Keratinocyte (primary cell): Measurements from ENCODE around the gene AHCYL2.

ENCODE experiments used
- EZH2 ChIP-seq: IDR thresholded peaks from one replicate; pipeline ENCODE4 v1.6.1; 2012; ENCODE audit warnings: inconsistent platforms, mild to moderate bottlenecking, low read length, moderate library complexity
- TF ChIP-seq, protein P1 (sequence below), 3 experiments: IDR thresholded peaks in 1 of 3; conservative IDR thresholded peaks in 1 of 3; optimal IDR thresholded peaks in 1 of 3; 2 replicates in 2 of 3; 3 replicates in 1 of 3; pipeline versions ENCODE3 to v1.5.1; 2011; ENCODE audit warnings: low read length in 3 of 3, mild to moderate bottlenecking in 3 of 3, moderate library complexity in 2 of 3, control low read depth in 1 of 3, inconsistent platforms in 1 of 3; ENCODE audit not compliant: insufficient read depth in 2 of 3; ENCODE audit errors: extremely low read depth in 1 of 3

DNA sequence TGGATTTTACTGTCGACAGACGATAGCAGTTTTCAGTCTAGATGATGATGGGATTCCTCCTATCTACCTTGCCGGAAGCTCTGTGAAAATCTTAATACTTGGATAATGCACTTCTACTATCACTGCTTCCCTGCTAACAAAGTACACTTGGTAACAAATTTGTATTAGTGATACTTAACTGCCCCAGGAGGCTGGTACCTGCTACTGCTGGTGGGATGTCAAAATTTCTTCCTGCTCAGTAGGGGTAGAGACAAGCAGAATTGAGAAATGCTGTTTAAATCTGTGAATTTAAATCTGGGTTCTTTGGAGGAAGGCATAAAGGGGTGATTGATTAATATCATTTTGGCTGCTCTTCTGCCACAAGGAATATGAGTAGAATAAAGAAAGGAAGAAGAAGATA is 109.6 kb downstream of the AHCYL2 start:
- no peak for TF ChIP-seq EZH2
- TF ChIP-seq, protein P1, sequence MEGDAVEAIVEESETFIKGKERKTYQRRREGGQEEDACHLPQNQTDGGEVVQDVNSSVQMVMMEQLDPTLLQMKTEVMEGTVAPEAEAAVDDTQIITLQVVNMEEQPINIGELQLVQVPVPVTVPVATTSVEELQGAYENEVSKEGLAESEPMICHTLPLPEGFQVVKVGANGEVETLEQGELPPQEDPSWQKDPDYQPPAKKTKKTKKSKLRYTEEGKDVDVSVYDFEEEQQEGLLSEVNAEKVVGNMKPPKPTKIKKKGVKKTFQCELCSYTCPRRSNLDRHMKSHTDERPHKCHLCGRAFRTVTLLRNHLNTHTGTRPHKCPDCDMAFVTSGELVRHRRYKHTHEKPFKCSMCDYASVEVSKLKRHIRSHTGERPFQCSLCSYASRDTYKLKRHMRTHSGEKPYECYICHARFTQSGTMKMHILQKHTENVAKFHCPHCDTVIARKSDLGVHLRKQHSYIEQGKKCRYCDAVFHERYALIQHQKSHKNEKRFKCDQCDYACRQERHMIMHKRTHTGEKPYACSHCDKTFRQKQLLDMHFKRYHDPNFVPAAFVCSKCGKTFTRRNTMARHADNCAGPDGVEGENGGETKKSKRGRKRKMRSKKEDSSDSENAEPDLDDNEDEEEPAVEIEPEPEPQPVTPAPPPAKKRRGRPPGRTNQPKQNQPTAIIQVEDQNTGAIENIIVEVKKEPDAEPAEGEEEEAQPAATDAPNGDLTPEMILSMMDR (optimal IDR thresholded peaks at IDR 0.05 in 1 of 3, IDR thresholded peaks at IDR 0.05 in 1 of 3, conservative IDR thresholded peaks at IDR 0.05 in 1 of 3; ENCODE audit: extremely low read depth in 1 of 3, insufficient read depth in 2 of 3, low read length in 3 of 3) = no peak
